K562 (cell line): ENCODE results near the gene SLC36A1. TPM values are rescaled to one million over a fixed set of nuclear protein-coding genes. Genes with fewer than 3 reads are reported as not detected.

Experiments
- C11orf30 ChIP-seq: fragments of 450-650 bp; IDR thresholded peaks from 2 replicates; pipeline ENCODE4 v1.6.1; 2016; ENCODE audit warnings: low read depth, mild to moderate bottlenecking
- CBX1 ChIP-seq: sonication (generic); IDR thresholded peaks from 2 replicates; pipeline ENCODE4 v1.6.1; 2016; ENCODE audit warnings: antibody characterized with exemption, low read depth, mild to moderate bottlenecking
- EP400 ChIP-seq: fragments of 450-650 bp; IDR thresholded peaks from 2 replicates; pipeline ENCODE4 v1.6.1; 2017; ENCODE audit warnings: antibody characterized with exemption, mild to moderate bottlenecking, moderate library complexity
- ILK ChIP-seq: fragments of 450-650 bp; IDR thresholded peaks from 2 replicates; pipeline ENCODE4 v1.6.1; 2016; ENCODE audit warnings: missing genetic modification characterization, low read depth, mild to moderate bottlenecking, missing compliant biosample characterization, moderate library complexity, borderline replicate concordance
- KDM4B ChIP-seq, 2 experiments: fragments of 450-650 bp in 1 of 2; sonication (generic) in 1 of 2; IDR thresholded peaks; 2 replicates each; pipeline ENCODE4 v1.6.1; 2016 to 2017; ENCODE audit warnings: borderline replicate concordance in 2 of 2, antibody characterized with exemption in 1 of 2, low read depth in 1 of 2, mild to moderate bottlenecking in 1 of 2
- KHSRP ChIP-seq: fragments of 450-650 bp; IDR thresholded peaks from 2 replicates; pipeline ENCODE4 v1.6.1; 2017
- KLF13 ChIP-seq: fragments of 450-650 bp; IDR thresholded peaks from 2 replicates; pipeline ENCODE4 v1.6.1; 2016; ENCODE audit warnings: missing genetic modification characterization, low read depth, mild to moderate bottlenecking, missing compliant biosample characterization, moderate library complexity, borderline replicate concordance
- MCM5 ChIP-seq: fragments of 450-650 bp; IDR thresholded peaks from 2 replicates; pipeline ENCODE4 v1.6.1; 2016; ENCODE audit warnings: low read depth
- RBM17 ChIP-seq: fragments of 200-400 bp; formaldehyde crosslinking; IDR thresholded peaks from 2 replicates; pipeline ENCODE4 v1.6.1; 2017; ENCODE audit warnings: low read depth, mild to moderate bottlenecking, low read length, borderline replicate concordance
- ZBTB9 ChIP-seq: fragments of 450-650 bp; formaldehyde crosslinking; IDR thresholded peaks from 2 replicates; pipeline ENCODE4 v1.4.0; 2020; ENCODE audit warnings: mild to moderate bottlenecking, moderate library complexity
- ZNF318 ChIP-seq, 2 experiments: fragments of 450-650 bp; IDR thresholded peaks; 2 replicates each; pipeline ENCODE4 v1.6.1; 2016; ENCODE audit warnings: mild to moderate bottlenecking in 2 of 2, borderline replicate concordance in 1 of 2, low read depth in 1 of 2, moderate library complexity in 1 of 2
- polyA plus RNA-seq, 8 experiments: library from polyadenylated mRNA; depleted of rRNA in 4 of 8; stranded (reverse) in 5 of 8; unstranded in 3 of 8; fragments of >200 nt; fragmentation: Nextera tagmentation in 2 of 8; fragmentation: Illumina TruSeq in 1 of 8; extraction: Ambion mirVana in 2 of 8; extraction: Trizol in 1 of 8; gene quantifications; 2 replicates each; pipeline versions ENCODE4 v1.2.1 to v1.2.3, GENCODE V29; 2011 to 2014; ENCODE audit warnings: inconsistent platforms in 1 of 8, missing spikeins in 1 of 8
- total RNA-seq, 7 experiments: library from RNA; depleted of rRNA in 6 of 7; stranded (reverse); fragments of >200 nt in 6 of 7; fragmentation: Illumina TruSeq in 2 of 7; extraction: Trizol in 2 of 7; gene quantifications; 2 replicates each; pipeline versions ENCODE4 v1.2.1 to v1.2.3, GENCODE V29; 2011 to 2021; ENCODE audit warnings: low replicate concordance in 1 of 7
- TF ChIP-seq, protein P1 (sequence below), 3 experiments: IDR thresholded peaks in 2 of 3; conservative IDR thresholded peaks in 1 of 3; 2 replicates each; pipeline ENCODE4 v1.5.1; 2011 to 2012; ENCODE audit warnings: low read length in 3 of 3, mild to moderate bottlenecking in 3 of 3, control low read depth in 2 of 3, improper control_type of control experiment in 1 of 3, inconsistent platforms in 1 of 3, low read depth in 1 of 3, mixed read lengths in 1 of 3, moderate library complexity in 1 of 3; ENCODE audit not compliant: insufficient read depth in 2 of 3
- TF ChIP-seq, protein P2 (sequence below): sonication (generic); formaldehyde crosslinking; IDR thresholded peaks from 2 replicates; pipeline ENCODE4 v1.8.0; 2022; ENCODE audit warnings: mild to moderate bottlenecking, missing genetic modification reagents

The SLC36A1 gene
- total and polyA plus RNA-seq, 9 of the 15 experiments (the other 6 are each of a cell fraction or from before 2014, with no cell fraction given) = 1.6 to 8.4 (median 4.6) TPM

- TF ChIP-seq RBM17 (no peak), ZBTB9 (CRISPR knock-in tag) (0 out of 2 replicates have a peak, but pooled peaks have one; percentile 41), KHSRP (no peak), ILK (tag) (no peak), CBX1 (peak; percentile 63; the same call in 1 of the 2 replicates), KDM4B (IDR thresholded peaks at IDR 0.05; ENCODE audit: borderline replicate concordance in 2 of 2, low read depth in 1 of 2) (peak in 1 of 2 experiments; percentile 45; a peak in 1 of 4 replicates), C11orf30 (peak; percentile 80), ZNF318 (IDR thresholded peaks at IDR 0.05; ENCODE audit: borderline replicate concordance in 1 of 2, low read depth in 1 of 2) (no peak), EP400 (peak; percentile 76), MCM5 (no peak), KLF13 (tag) (no peak; the same call in 1 of the 2 replicates)
- TF ChIP-seq, protein P1, sequence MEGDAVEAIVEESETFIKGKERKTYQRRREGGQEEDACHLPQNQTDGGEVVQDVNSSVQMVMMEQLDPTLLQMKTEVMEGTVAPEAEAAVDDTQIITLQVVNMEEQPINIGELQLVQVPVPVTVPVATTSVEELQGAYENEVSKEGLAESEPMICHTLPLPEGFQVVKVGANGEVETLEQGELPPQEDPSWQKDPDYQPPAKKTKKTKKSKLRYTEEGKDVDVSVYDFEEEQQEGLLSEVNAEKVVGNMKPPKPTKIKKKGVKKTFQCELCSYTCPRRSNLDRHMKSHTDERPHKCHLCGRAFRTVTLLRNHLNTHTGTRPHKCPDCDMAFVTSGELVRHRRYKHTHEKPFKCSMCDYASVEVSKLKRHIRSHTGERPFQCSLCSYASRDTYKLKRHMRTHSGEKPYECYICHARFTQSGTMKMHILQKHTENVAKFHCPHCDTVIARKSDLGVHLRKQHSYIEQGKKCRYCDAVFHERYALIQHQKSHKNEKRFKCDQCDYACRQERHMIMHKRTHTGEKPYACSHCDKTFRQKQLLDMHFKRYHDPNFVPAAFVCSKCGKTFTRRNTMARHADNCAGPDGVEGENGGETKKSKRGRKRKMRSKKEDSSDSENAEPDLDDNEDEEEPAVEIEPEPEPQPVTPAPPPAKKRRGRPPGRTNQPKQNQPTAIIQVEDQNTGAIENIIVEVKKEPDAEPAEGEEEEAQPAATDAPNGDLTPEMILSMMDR (IDR thresholded peaks at IDR 0.05 in 2 of 3, conservative IDR thresholded peaks at IDR 0.05 in 1 of 3; ENCODE audit: insufficient read depth in 2 of 3, low read depth in 1 of 3, low read length in 3 of 3) = peak; percentile 90 to 95 (median 92)
- TF ChIP-seq, protein P2, sequence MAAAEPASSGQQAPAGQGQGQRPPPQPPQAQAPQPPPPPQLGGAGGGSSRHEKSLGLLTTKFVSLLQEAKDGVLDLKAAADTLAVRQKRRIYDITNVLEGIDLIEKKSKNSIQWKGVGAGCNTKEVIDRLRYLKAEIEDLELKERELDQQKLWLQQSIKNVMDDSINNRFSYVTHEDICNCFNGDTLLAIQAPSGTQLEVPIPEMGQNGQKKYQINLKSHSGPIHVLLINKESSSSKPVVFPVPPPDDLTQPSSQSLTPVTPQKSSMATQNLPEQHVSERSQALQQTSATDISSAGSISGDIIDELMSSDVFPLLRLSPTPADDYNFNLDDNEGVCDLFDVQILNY (CRISPR knock-in tag) = no peak
These were observed at the start of gene SLC36A1 (continued) for GRCh38 chr5:151447174-151448037.
